Measurements from ENCODE around the gene CENPX. TPM values are rescaled to one million over a fixed set of nuclear protein-coding genes. Genes with fewer than 3 reads are reported as not detected.

The CENPX gene
- total RNA-seq, 1 donor from 2014 or later: 158 TPM

GRCh38 chr17:81968850-81969812, 53.5 kb downstream of the CENPX start:
- DNase-seq (ENCODE audit: low read depth): no peak
- TF ChIP-seq, protein P1, sequence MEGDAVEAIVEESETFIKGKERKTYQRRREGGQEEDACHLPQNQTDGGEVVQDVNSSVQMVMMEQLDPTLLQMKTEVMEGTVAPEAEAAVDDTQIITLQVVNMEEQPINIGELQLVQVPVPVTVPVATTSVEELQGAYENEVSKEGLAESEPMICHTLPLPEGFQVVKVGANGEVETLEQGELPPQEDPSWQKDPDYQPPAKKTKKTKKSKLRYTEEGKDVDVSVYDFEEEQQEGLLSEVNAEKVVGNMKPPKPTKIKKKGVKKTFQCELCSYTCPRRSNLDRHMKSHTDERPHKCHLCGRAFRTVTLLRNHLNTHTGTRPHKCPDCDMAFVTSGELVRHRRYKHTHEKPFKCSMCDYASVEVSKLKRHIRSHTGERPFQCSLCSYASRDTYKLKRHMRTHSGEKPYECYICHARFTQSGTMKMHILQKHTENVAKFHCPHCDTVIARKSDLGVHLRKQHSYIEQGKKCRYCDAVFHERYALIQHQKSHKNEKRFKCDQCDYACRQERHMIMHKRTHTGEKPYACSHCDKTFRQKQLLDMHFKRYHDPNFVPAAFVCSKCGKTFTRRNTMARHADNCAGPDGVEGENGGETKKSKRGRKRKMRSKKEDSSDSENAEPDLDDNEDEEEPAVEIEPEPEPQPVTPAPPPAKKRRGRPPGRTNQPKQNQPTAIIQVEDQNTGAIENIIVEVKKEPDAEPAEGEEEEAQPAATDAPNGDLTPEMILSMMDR (conservative IDR thresholded peaks at IDR 0.05; ENCODE audit: low read depth, low read length): no peak
- no peak overlapping the region for H3K4me3 ChIP-seq (ENCODE audit: low read depth, low read length)

Other genes starting within 250 kb of the CENPX start
- gene GCGR, start 218.7 kb downstream of the CENPX start, total RNA-seq: not detected in 2 replicates
- gene MCRIP1, start 189.6 kb downstream of the CENPX start, total RNA-seq: 111 and 153 TPM in 2 replicates
- gene PPP1R27, start 187.8 kb downstream of the CENPX start, total RNA-seq: 0.17 and 0.36 TPM in 2 replicates
- 932 and 1,272 TPM in 2 replicates for gene P4HB, start 162.3 kb downstream of the CENPX start, total RNA-seq
- 272 and 414 TPM in 2 replicates for gene ARHGDIA, start 151.5 kb downstream of the CENPX start, total RNA-seq
- 179 and 367 TPM in 2 replicates for gene ALYREF, start 131.3 kb downstream of the CENPX start, total RNA-seq
- 280 and 313 TPM in 2 replicates for gene ANAPC11, start 131.2 kb downstream of the CENPX start, total RNA-seq
- 0.58 and 2.6 TPM in 2 replicates for gene NPB, start 120.6 kb downstream of the CENPX start, total RNA-seq
- 24.3 and 95.4 TPM in 2 replicates for gene PCYT2, start 111.5 kb downstream of the CENPX start, total RNA-seq
- gene SIRT7, start 104.7 kb downstream of the CENPX start, total RNA-seq: 28.5 and 38.1 TPM in 2 replicates
- 16.1 and 18.5 TPM in 2 replicates for gene MAFG, start 95.1 kb downstream of the CENPX start, total RNA-seq
- gene PYCR1, start 85.6 kb downstream of the CENPX start, total RNA-seq: 54.3 and 109 TPM in 2 replicates
- gene MYADML2, start 75.6 kb downstream of the CENPX start, total RNA-seq: not detected in 2 replicates
- not detected in 2 replicates for gene NOTUM, start 61.7 kb downstream of the CENPX start, total RNA-seq
- gene ASPSCR1, start 45.2 kb downstream of the CENPX start, total RNA-seq: 20.1 and 22.7 TPM in 2 replicates
- gene LRRC45, start 427 bp upstream of the CENPX start, total RNA-seq: 44.5 and 44.6 TPM in 2 replicates
- 52.9 and 60.0 TPM in 2 replicates for gene RAC3, start 8.8 kb upstream of the CENPX start, total RNA-seq
- 85.4 and 93.1 TPM in 2 replicates for gene DCXR, start 14.8 kb upstream of the CENPX start, total RNA-seq
- 35.8 and 38.8 TPM in 2 replicates for gene RFNG, start 28.9 kb upstream of the CENPX start, total RNA-seq
- 105 and 200 TPM in 2 replicates for gene GPS1, start 29.0 kb upstream of the CENPX start, total RNA-seq
- gene DUS1L, start 42.9 kb upstream of the CENPX start, total RNA-seq: 126 and 154 TPM in 2 replicates
- 94.7 and 224 TPM in 2 replicates for gene FASN, start 75.4 kb upstream of the CENPX start, total RNA-seq
- 10.5 and 10.8 TPM in 2 replicates for gene CCDC57, start 190.0 kb upstream of the CENPX start, total RNA-seq
- gene SLC16A3, start 206.2 kb upstream of the CENPX start, total RNA-seq: 169 and 190 TPM in 2 replicates